ENCODE measurements around the gene ANGPTL7. TPM values are rescaled to one million over a fixed set of nuclear protein-coding genes. Genes with fewer than 3 reads are reported as not detected.

ANGPTL7 gene
- total RNA-seq, 1 donor from 2014 or later: 1.1 TPM

- Histone ChIP-seq H3K27ac (replicated peaks) (peak overlapping the region; percentile 61), H3K4me3 (no peak overlapping the region), H3K9me3 (replicated peaks) (no peaks in the 10 kb centered on the region), H3K27me3 (ENCODE audit: low read depth) (no peaks in the 10 kb centered on the region), H3K36me3 (peaks cover 76% of the 10 kb centered on the region), H3K4me1 (peaks cover 46% of the 10 kb centered on the region)
- no peak for DNase-seq
- intact Hi-C loops (cut with micrococcal nuclease): no loop called here
- TF ChIP-seq CTCF (IDR thresholded peaks at IDR 0.05; ENCODE audit: borderline replicate concordance): no peak
These were observed 43.4 kb upstream of the ANGPTL7 start for GRCh38 chr1:11145741-11146140.

- DNase-seq: no peak
- no peak for TF ChIP-seq CTCF (IDR thresholded peaks at IDR 0.05; ENCODE audit: borderline replicate concordance)
- Histone ChIP-seq H3K27ac (replicated peaks) (peak overlapping the region; percentile 9), H3K4me1 (peaks cover 62% of the 10 kb centered on the region), H3K9me3 (replicated peaks) (no peaks in the 10 kb centered on the region), H3K4me3 (no peak overlapping the region), H3K27me3 (ENCODE audit: low read depth) (no peaks in the 10 kb centered on the region), H3K36me3 (peaks cover 75% of the 10 kb centered on the region)
- intact Hi-C loops (cut with micrococcal nuclease): no loop called here
These were observed 41.9 kb upstream of the ANGPTL7 start for GRCh38 chr1:11147197-11147770.

GRCh38 chr1:11150326-11150725, 38.8 kb upstream of the ANGPTL7 start:
- H3K36me3 ChIP-seq: peaks cover 60% of the 10 kb centered on the region
- peaks cover 46% of the 10 kb centered on the region for H3K4me1 ChIP-seq
- H3K9me3 ChIP-seq (replicated peaks): no peaks in the 10 kb centered on the region
- no peak for TF ChIP-seq CTCF (IDR thresholded peaks at IDR 0.05; ENCODE audit: borderline replicate concordance)
- intact Hi-C loops (cut with micrococcal nuclease): no loop called here
- H3K27me3 ChIP-seq (ENCODE audit: low read depth): no peaks in the 10 kb centered on the region
- H3K27ac ChIP-seq (replicated peaks): peak overlapping the region; percentile 80
- H3K4me3 ChIP-seq: no peak overlapping the region
- DNase-seq: no peak

- peak overlapping the region; percentile 80 for H3K27ac ChIP-seq (replicated peaks)
- no peak for DNase-seq
- no peaks in the 10 kb centered on the region for H3K27me3 ChIP-seq (ENCODE audit: low read depth)
- intact Hi-C loops (cut with micrococcal nuclease): no loop called here
- peaks cover 60% of the 10 kb centered on the region for H3K36me3 ChIP-seq
- H3K4me3 ChIP-seq: no peak overlapping the region
- no peak for TF ChIP-seq CTCF (IDR thresholded peaks at IDR 0.05; ENCODE audit: borderline replicate concordance)
- H3K9me3 ChIP-seq (replicated peaks): no peaks in the 10 kb centered on the region
- H3K4me1 ChIP-seq: peaks cover 46% of the 10 kb centered on the region
These were observed 38.0 kb upstream of the ANGPTL7 start for GRCh38 chr1:11151114-11151513.

- Histone ChIP-seq H3K4me3 (no peak overlapping the region), H3K36me3 (peaks cover 60% of the 10 kb centered on the region), H3K4me1 (peaks cover 49% of the 10 kb centered on the region), H3K27ac (replicated peaks) (peak overlapping the region; percentile 80), H3K9me3 (replicated peaks) (no peaks in the 10 kb centered on the region), H3K27me3 (ENCODE audit: low read depth) (no peaks in the 10 kb centered on the region)
- intact Hi-C loops (cut with micrococcal nuclease): no loop called here
- DNase-seq: peak; percentile 42
- no peak for TF ChIP-seq CTCF (IDR thresholded peaks at IDR 0.05; ENCODE audit: borderline replicate concordance)
These were observed 37.1 kb upstream of the ANGPTL7 start for GRCh38 chr1:11151826-11152612.
